ENCODE results near the gene IL31.

GRCh38 chr12:122187466-122187865 is 13.4 kb upstream of the IL31 start:
- TF ChIP-seq RNF2 (IDR thresholded peaks at IDR 0.05; ENCODE audit: borderline replicate concordance, low read depth) = no peak
- TF ChIP-seq, protein P1, sequence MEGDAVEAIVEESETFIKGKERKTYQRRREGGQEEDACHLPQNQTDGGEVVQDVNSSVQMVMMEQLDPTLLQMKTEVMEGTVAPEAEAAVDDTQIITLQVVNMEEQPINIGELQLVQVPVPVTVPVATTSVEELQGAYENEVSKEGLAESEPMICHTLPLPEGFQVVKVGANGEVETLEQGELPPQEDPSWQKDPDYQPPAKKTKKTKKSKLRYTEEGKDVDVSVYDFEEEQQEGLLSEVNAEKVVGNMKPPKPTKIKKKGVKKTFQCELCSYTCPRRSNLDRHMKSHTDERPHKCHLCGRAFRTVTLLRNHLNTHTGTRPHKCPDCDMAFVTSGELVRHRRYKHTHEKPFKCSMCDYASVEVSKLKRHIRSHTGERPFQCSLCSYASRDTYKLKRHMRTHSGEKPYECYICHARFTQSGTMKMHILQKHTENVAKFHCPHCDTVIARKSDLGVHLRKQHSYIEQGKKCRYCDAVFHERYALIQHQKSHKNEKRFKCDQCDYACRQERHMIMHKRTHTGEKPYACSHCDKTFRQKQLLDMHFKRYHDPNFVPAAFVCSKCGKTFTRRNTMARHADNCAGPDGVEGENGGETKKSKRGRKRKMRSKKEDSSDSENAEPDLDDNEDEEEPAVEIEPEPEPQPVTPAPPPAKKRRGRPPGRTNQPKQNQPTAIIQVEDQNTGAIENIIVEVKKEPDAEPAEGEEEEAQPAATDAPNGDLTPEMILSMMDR (IDR thresholded peaks at IDR 0.05) = no peak
- TF ChIP-seq ZNF302 (CRISPR knock-in tag; IDR thresholded peaks at IDR 0.05) = no peak
- no peak for TF ChIP-seq MYC (IDR thresholded peaks at IDR 0.05; ENCODE audit: borderline replicate concordance, low read length)
- no peak for TF ChIP-seq POLR2A (IDR thresholded peaks at IDR 0.05; ENCODE audit: low read length)
